ENCODE measurements around the gene PLEKHG4.

Gene PLEKHG4

GRCh38 chr16:67296420-67296819, 17.1 kb downstream of the PLEKHG4 start:
- Histone ChIP-seq H3K9ac (ENCODE audit: low read length in 2 of 2) (no peak overlapping the region), H3K9me3 (ENCODE audit: control insufficient read depth in 2 of 2, low read length in 2 of 2) (no peaks in the 10 kb centered on the region), H3K4me1 (ENCODE audit: control insufficient read depth, insufficient read depth, low read length) (no peaks in the 10 kb centered on the region), H3K36me3 (ENCODE audit: control insufficient read depth in 2 of 2, insufficient read depth in 2 of 2, low read length in 2 of 2) (no peaks in the 10 kb centered on the region), H3K4me3 (ENCODE audit: low read length in 2 of 2) (no peak overlapping the region), H3K27me3 (ENCODE audit: control insufficient read depth in 1 of 2, insufficient read depth in 2 of 2, low read length in 2 of 2) (peaks cover 0 to 6% of the 10 kb centered on the region in 2 donors), H3K27ac (ENCODE audit: low read length) (no peak overlapping the region)

- Histone ChIP-seq H3K27ac (ENCODE audit: low read length) (no peak overlapping the region), H3K27me3 (ENCODE audit: control insufficient read depth in 1 of 2, insufficient read depth in 2 of 2, low read length in 2 of 2) (peaks cover 0 to 6% of the 10 kb centered on the region in 2 donors), H3K36me3 (ENCODE audit: control insufficient read depth in 2 of 2, insufficient read depth in 2 of 2, low read length in 2 of 2) (no peaks in the 10 kb centered on the region), H3K4me1 (ENCODE audit: control insufficient read depth, insufficient read depth, low read length) (no peaks in the 10 kb centered on the region), H3K9ac (ENCODE audit: low read length in 2 of 2) (no peak overlapping the region), H3K4me3 (ENCODE audit: low read length in 2 of 2) (no peak overlapping the region), H3K9me3 (ENCODE audit: control insufficient read depth in 2 of 2, low read length in 2 of 2) (no peaks in the 10 kb centered on the region)
Observed at GRCh38 chr16:67298277-67298676, 18.9 kb downstream of the PLEKHG4 start.

GRCh38 chr16:67299269-67299668, 19.9 kb downstream of the PLEKHG4 start:
- Histone ChIP-seq H3K27ac (ENCODE audit: low read length) (no peak overlapping the region), H3K4me3 (ENCODE audit: low read length in 2 of 2) (no peak overlapping the region), H3K4me1 (ENCODE audit: control insufficient read depth, insufficient read depth, low read length) (no peaks in the 10 kb centered on the region), H3K9ac (ENCODE audit: low read length in 2 of 2) (no peak overlapping the region), H3K36me3 (ENCODE audit: control insufficient read depth in 2 of 2, insufficient read depth in 2 of 2, low read length in 2 of 2) (no peaks in the 10 kb centered on the region), H3K9me3 (ENCODE audit: control insufficient read depth in 2 of 2, low read length in 2 of 2) (no peaks in the 10 kb centered on the region), H3K27me3 (ENCODE audit: control insufficient read depth in 1 of 2, insufficient read depth in 2 of 2, low read length in 2 of 2) (peaks cover 0 to 6% of the 10 kb centered on the region in 2 donors)

GRCh38 chr16:67301080-67301782, 21.9 kb downstream of the PLEKHG4 start:
- no peaks in the 10 kb centered on the region for H3K4me1 ChIP-seq (ENCODE audit: control insufficient read depth, insufficient read depth, low read length)
- H3K27ac ChIP-seq (ENCODE audit: low read length): no peak overlapping the region
- H3K9ac ChIP-seq (ENCODE audit: low read length in 2 of 2): no peak overlapping the region
- no peaks in the 10 kb centered on the region for H3K36me3 ChIP-seq (ENCODE audit: control insufficient read depth in 2 of 2, insufficient read depth in 2 of 2, low read length in 2 of 2)
- no peaks in the 10 kb centered on the region for H3K9me3 ChIP-seq (ENCODE audit: control insufficient read depth in 2 of 2, low read length in 2 of 2)
- H3K27me3 ChIP-seq (ENCODE audit: control insufficient read depth in 1 of 2, insufficient read depth in 2 of 2, low read length in 2 of 2): peaks cover 0 to 5% of the 10 kb centered on the region in 2 donors
- no peak overlapping the region for H3K4me3 ChIP-seq (ENCODE audit: low read length in 2 of 2)

GRCh38 chr16:67302076-67302475, 22.7 kb downstream of the PLEKHG4 start:
- Histone ChIP-seq H3K9ac (ENCODE audit: low read length in 2 of 2) (no peak overlapping the region), H3K4me1 (ENCODE audit: control insufficient read depth, insufficient read depth, low read length) (no peaks in the 10 kb centered on the region), H3K27ac (ENCODE audit: low read length) (no peak overlapping the region), H3K36me3 (ENCODE audit: control insufficient read depth in 2 of 2, insufficient read depth in 2 of 2, low read length in 2 of 2) (no peaks in the 10 kb centered on the region), H3K27me3 (ENCODE audit: control insufficient read depth in 1 of 2, insufficient read depth in 2 of 2, low read length in 2 of 2) (peaks cover 0 to 5% of the 10 kb centered on the region in 2 donors), H3K9me3 (ENCODE audit: control insufficient read depth in 2 of 2, low read length in 2 of 2) (no peaks in the 10 kb centered on the region), H3K4me3 (ENCODE audit: low read length in 2 of 2) (no peak overlapping the region)

GRCh38 chr16:67302970-67303369, 23.6 kb downstream of the PLEKHG4 start:
- no peak overlapping the region for H3K4me3 ChIP-seq (ENCODE audit: low read length in 2 of 2)
- H3K9ac ChIP-seq (ENCODE audit: low read length in 2 of 2): no peak overlapping the region
- no peaks in the 10 kb centered on the region for H3K36me3 ChIP-seq (ENCODE audit: control insufficient read depth in 2 of 2, insufficient read depth in 2 of 2, low read length in 2 of 2)
- no peaks in the 10 kb centered on the region for H3K9me3 ChIP-seq (ENCODE audit: control insufficient read depth in 2 of 2, low read length in 2 of 2)
- H3K4me1 ChIP-seq (ENCODE audit: control insufficient read depth, insufficient read depth, low read length): no peaks in the 10 kb centered on the region
- H3K27me3 ChIP-seq (ENCODE audit: control insufficient read depth in 1 of 2, insufficient read depth in 2 of 2, low read length in 2 of 2): peaks cover 0 to 2% of the 10 kb centered on the region in 2 donors
- no peak overlapping the region for H3K27ac ChIP-seq (ENCODE audit: low read length)

GRCh38 chr16:67304020-67304419, 24.7 kb downstream of the PLEKHG4 start:
- Histone ChIP-seq H3K27me3 (ENCODE audit: control insufficient read depth in 1 of 2, insufficient read depth in 2 of 2, low read length in 2 of 2) (peaks cover 0 to 2% of the 10 kb centered on the region in 2 donors), H3K36me3 (ENCODE audit: control insufficient read depth in 2 of 2, insufficient read depth in 2 of 2, low read length in 2 of 2) (no peaks in the 10 kb centered on the region), H3K4me1 (ENCODE audit: control insufficient read depth, insufficient read depth, low read length) (no peaks in the 10 kb centered on the region), H3K27ac (ENCODE audit: low read length) (no peak overlapping the region), H3K9me3 (ENCODE audit: control insufficient read depth in 2 of 2, low read length in 2 of 2) (no peaks in the 10 kb centered on the region), H3K9ac (ENCODE audit: low read length in 2 of 2) (no peak overlapping the region), H3K4me3 (ENCODE audit: low read length in 2 of 2) (no peak overlapping the region)

- no peaks in the 10 kb centered on the region for H3K27me3 ChIP-seq (ENCODE audit: control insufficient read depth in 1 of 2, insufficient read depth in 2 of 2, low read length in 2 of 2)
- H3K9ac ChIP-seq (ENCODE audit: low read length in 2 of 2): no peak overlapping the region
- no peaks in the 10 kb centered on the region for H3K36me3 ChIP-seq (ENCODE audit: control insufficient read depth in 2 of 2, insufficient read depth in 2 of 2, low read length in 2 of 2)
- no peaks in the 10 kb centered on the region for H3K9me3 ChIP-seq (ENCODE audit: control insufficient read depth in 2 of 2, low read length in 2 of 2)
- H3K27ac ChIP-seq (ENCODE audit: low read length): no peak overlapping the region
- no peak overlapping the region for H3K4me3 ChIP-seq (ENCODE audit: low read length in 2 of 2)
- no peaks in the 10 kb centered on the region for H3K4me1 ChIP-seq (ENCODE audit: control insufficient read depth, insufficient read depth, low read length)
Observed at GRCh38 chr16:67305216-67306071, 26.1 kb downstream of the PLEKHG4 start.

GRCh38 chr16:67310561-67310960, 31.2 kb downstream of the PLEKHG4 start:
- Histone ChIP-seq H3K9me3 (ENCODE audit: control insufficient read depth in 2 of 2, low read length in 2 of 2) (no peaks in the 10 kb centered on the region), H3K4me3 (ENCODE audit: low read length in 2 of 2) (no peak overlapping the region), H3K4me1 (ENCODE audit: control insufficient read depth, insufficient read depth, low read length) (peaks cover 3% of the 10 kb centered on the region), H3K36me3 (ENCODE audit: control insufficient read depth in 2 of 2, insufficient read depth in 2 of 2, low read length in 2 of 2) (no peaks in the 10 kb centered on the region), H3K9ac (ENCODE audit: low read length in 2 of 2) (no peak overlapping the region), H3K27ac (ENCODE audit: low read length) (no peak overlapping the region), H3K27me3 (ENCODE audit: control insufficient read depth in 1 of 2, insufficient read depth in 2 of 2, low read length in 2 of 2) (no peaks in the 10 kb centered on the region)

GRCh38 chr16:67311607-67312488, 32.5 kb downstream of the PLEKHG4 start:
- H3K4me1 ChIP-seq (ENCODE audit: control insufficient read depth, insufficient read depth, low read length): peaks cover 3% of the 10 kb centered on the region
- H3K9ac ChIP-seq (ENCODE audit: low read length in 2 of 2): no peak overlapping the region
- H3K27me3 ChIP-seq (ENCODE audit: control insufficient read depth in 1 of 2, insufficient read depth in 2 of 2, low read length in 2 of 2): peaks cover 0 to 2% of the 10 kb centered on the region in 2 donors
- H3K9me3 ChIP-seq (ENCODE audit: control insufficient read depth in 2 of 2, low read length in 2 of 2): no peaks in the 10 kb centered on the region
- no peak overlapping the region for H3K4me3 ChIP-seq (ENCODE audit: low read length in 2 of 2)
- H3K27ac ChIP-seq (ENCODE audit: low read length): peak overlapping the region; percentile 11
- no peaks in the 10 kb centered on the region for H3K36me3 ChIP-seq (ENCODE audit: control insufficient read depth in 2 of 2, insufficient read depth in 2 of 2, low read length in 2 of 2)
